ENCODE data around the gene LRRC3B.

LRRC3B gene, protein sequence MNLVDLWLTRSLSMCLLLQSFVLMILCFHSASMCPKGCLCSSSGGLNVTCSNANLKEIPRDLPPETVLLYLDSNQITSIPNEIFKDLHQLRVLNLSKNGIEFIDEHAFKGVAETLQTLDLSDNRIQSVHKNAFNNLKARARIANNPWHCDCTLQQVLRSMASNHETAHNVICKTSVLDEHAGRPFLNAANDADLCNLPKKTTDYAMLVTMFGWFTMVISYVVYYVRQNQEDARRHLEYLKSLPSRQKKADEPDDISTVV

DNA sequence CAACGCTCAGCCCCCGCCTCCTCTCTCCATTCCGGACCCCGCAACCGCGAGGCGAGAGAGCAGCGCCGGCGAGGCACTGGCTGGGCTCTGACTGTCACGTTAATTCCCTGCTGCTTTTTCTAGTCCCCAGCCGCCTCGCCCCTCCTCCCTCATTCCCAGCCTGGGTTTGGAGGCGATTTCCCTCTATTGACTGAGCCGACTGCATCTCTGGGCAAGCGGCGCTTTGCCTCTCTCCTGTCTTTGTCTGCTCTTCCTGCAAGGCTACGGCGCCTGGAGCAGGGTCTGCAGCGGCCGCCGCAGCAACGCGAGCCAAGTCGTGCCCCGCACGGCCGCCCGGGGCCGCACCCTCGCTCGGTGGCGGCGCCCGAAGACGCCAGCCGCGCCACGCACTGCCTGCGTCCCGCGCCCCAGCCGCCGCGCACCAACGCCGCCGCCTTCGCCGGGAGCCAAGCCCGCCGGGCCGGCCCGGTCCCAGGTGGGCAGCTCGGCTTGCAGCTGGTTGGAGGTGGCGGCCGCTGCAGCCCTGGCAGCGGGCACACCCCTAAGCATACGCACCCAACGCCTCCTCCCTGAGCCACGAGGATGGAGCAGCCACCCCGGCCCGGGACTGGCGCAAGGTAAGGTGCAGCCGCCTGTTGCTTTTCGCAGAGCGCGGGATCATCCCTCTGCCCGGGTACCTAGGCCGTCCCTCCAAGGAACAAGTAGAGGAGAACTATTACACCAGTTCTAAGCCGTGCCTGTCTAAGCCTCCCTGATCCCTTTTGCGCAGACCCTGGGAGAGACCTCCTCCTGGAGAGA lies at the start of gene LRRC3B:
Gene LRRC3B (plus strand): TSS at position 152 of the 798 bp plus-strand sequence. CDS start 86,901 bp downstream, outside the sequence.
- POLR2A ChIA-PET, result no interaction called here
- no peak for DNase-seq (ENCODE audit: extremely low spot score)
- TF ChIP-seq L3MBTL2 (conservative IDR thresholded peaks at IDR 0.05), result no peak
- TF ChIP-seq, protein P1, sequence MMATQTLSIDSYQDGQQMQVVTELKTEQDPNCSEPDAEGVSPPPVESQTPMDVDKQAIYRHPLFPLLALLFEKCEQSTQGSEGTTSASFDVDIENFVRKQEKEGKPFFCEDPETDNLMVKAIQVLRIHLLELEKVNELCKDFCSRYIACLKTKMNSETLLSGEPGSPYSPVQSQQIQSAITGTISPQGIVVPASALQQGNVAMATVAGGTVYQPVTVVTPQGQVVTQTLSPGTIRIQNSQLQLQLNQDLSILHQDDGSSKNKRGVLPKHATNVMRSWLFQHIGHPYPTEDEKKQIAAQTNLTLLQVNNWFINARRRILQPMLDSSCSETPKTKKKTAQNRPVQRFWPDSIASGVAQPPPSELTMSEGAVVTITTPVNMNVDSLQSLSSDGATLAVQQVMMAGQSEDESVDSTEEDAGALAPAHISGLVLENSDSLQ (IDR thresholded peaks at IDR 0.05), result no peak
- TF ChIP-seq FOXA1 (IDR thresholded peaks at IDR 0.05), result no peak
- TF ChIP-seq LEF1 (IDR thresholded peaks at IDR 0.05; ENCODE audit: borderline replicate concordance), result no peak
- TF ChIP-seq BHLHE40 (IDR thresholded peaks at IDR 0.05; ENCODE audit: borderline replicate concordance), result no peak
- CTCF ChIA-PET, result no interaction called here

DNA sequence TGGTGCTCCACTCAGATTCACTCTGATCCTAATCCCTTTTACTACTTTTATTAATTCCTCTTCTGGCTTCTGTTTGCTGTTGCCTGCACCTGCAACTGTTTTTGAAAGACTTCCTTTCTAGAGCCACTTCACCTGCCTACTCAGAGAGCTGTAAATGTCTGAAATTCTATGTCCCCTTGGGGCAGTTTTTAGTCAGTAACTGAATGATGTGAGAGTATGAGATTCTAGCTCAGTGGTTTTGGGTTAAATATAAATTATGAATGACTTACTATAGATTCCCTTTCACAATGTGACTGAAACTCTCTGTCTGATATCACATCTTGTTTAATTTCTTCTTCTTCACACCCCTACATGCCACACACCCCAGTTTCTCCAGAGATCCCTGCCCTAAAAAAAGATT lies 47.8 kb upstream of the LRRC3B start:
- POLR2A ChIA-PET, result no interaction called here

DNA sequence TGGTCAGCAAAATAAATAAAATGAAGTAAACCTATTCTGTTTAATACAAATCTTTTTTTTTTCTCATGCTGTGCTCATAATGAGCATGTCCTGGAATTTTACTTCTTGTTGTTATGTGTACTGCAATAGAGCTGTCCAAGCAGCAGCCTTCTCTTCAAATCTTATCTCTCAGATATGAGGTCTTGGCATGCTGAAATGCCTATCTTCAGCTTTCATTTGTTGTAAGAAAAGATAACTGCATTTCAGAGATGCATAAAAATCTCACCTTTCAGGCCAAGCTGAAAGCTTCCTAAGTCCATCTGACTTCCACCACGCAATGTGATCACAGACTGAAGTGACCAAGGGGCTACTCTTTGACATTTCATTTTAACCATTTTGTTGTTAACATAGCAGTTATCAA lies 43.5 kb upstream of the LRRC3B start:
- TF ChIP-seq BHLHE40 (IDR thresholded peaks at IDR 0.05; ENCODE audit: borderline replicate concordance) (no peak), ZNF384 (IDR thresholded peaks at IDR 0.05) (no peak), SUZ12 (IDR thresholded peaks at IDR 0.05) (no peak), FOXK2 (IDR thresholded peaks at IDR 0.05) (no peak), CTBP1 (IDR thresholded peaks at IDR 0.05; ENCODE audit: borderline replicate concordance) (no peak), FOXA1 (IDR thresholded peaks at IDR 0.05) (no peak)
- no peak for DNase-seq (ENCODE audit: extremely low spot score)
- CTCF ChIA-PET, result interaction anchor here (0.7 kb wide), 1 partner anchor 821 kb away, joined by 7 read pairs; no protein-coding TSS in a partner anchor
- POLR2A ChIA-PET, result no interaction called here

More for the DNA sequence above, 47.8 kb upstream of the LRRC3B start:
- TF ChIP-seq FOXK2 (IDR thresholded peaks at IDR 0.05) (no peak), HDGF (IDR thresholded peaks at IDR 0.05; ENCODE audit: borderline replicate concordance) (no peak), TARDBP (IDR thresholded peaks at IDR 0.05) (no peak), SP1 (IDR thresholded peaks at IDR 0.05) (no peak)
- DNase-seq (ENCODE audit: extremely low spot score), result no peak
- CTCF ChIA-PET, result no interaction called here

DNA sequence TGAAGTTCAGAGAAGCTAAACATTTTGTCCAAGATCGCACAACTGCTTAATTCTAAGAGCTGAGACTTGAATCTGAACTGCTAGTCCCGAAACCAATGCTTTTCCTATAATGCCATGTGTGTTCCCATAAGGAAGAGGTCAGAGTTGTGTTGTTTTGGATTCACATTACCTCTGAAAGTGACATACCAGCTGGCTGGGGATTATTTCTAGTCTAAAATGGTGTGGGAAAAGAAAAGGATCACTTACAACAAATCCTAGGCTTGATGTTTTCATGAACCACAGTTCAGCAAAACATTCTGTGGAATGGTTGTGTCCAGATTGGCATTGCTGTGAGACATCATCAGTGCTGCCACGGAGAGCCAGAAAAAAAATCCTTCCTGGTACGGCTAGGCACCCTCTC lies 35.0 kb upstream of the LRRC3B start:
- CTCF ChIA-PET, result no interaction called here
- POLR2A ChIA-PET, result no interaction called here
- TF ChIP-seq ZNF384 (IDR thresholded peaks at IDR 0.05) (no peak), FOXK2 (IDR thresholded peaks at IDR 0.05) (no peak), FOXM1 (IDR thresholded peaks at IDR 0.05; ENCODE audit: borderline replicate concordance) (no peak), L3MBTL2 (conservative IDR thresholded peaks at IDR 0.05) (no peak), LEF1 (IDR thresholded peaks at IDR 0.05; ENCODE audit: borderline replicate concordance) (no peak), SP1 (IDR thresholded peaks at IDR 0.05) (no peak), FOXA1 (IDR thresholded peaks at IDR 0.05) (no peak), ELF4 (IDR thresholded peaks at IDR 0.05) (no peak), NFRKB (IDR thresholded peaks at IDR 0.05) (no peak), TARDBP (IDR thresholded peaks at IDR 0.05) (no peak), CTBP1 (IDR thresholded peaks at IDR 0.05; ENCODE audit: borderline replicate concordance) (no peak)
- TF ChIP-seq, protein P1 (IDR thresholded peaks at IDR 0.05), result no peak
- DNase-seq (ENCODE audit: extremely low spot score), result no peak

DNA sequence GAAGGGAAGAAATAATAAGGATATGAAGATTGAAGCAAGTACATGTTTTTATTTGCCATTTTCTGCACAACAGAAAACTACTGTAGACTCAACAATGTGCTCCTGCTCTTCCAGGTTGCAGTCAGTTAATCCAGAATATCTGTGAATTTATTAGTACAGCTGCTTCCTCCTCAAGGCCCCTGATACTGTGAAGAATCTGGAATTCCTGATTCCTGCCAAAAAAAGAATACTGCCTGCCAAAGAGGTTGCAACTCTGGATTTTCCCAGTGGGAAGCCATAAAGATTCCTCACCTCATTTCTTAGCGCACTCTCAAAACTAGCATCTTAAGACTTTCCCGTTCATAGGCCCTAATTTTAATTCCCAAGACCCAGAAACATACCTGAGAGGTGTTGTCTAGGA lies 33.6 kb upstream of the LRRC3B start:
- no peak for DNase-seq (ENCODE audit: extremely low spot score)
- TF ChIP-seq CTBP1 (IDR thresholded peaks at IDR 0.05; ENCODE audit: borderline replicate concordance), result no peak
- TF ChIP-seq SUZ12 (IDR thresholded peaks at IDR 0.05), result no peak
- no peak for TF ChIP-seq BHLHE40 (IDR thresholded peaks at IDR 0.05; ENCODE audit: borderline replicate concordance)
- no peak for TF ChIP-seq L3MBTL2 (conservative IDR thresholded peaks at IDR 0.05)
- TF ChIP-seq, protein P1 (IDR thresholded peaks at IDR 0.05), result no peak
- no peak for TF ChIP-seq LEF1 (IDR thresholded peaks at IDR 0.05; ENCODE audit: borderline replicate concordance)
- ChIA-PET CTCF (no interaction called here), POLR2A (no interaction called here)

DNA sequence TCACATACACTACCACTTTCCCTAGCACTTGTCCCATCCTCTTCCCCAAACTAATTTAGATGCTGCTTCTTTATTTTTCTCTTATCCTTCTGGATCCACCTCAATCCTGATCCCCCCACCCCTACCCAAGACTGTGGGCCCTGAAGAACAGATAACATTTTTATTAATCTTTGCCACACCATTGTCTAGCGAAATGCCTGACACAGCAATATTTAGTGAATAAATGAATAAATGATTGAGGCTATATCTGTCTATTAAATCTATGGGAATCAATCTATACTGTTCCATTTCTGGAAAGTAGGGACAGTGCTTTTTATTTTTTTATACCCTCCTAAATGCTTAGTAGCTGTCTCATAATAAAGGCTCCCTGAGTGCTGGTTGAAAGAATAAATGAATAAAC lies 32.9 kb upstream of the LRRC3B start:
- no peak for DNase-seq (ENCODE audit: extremely low spot score)
- POLR2A ChIA-PET, result no interaction called here
- TF ChIP-seq FOXA1 (IDR thresholded peaks at IDR 0.05) (no peak), L3MBTL2 (conservative IDR thresholded peaks at IDR 0.05) (no peak), SP1 (IDR thresholded peaks at IDR 0.05) (no peak), HDGF (IDR thresholded peaks at IDR 0.05; ENCODE audit: borderline replicate concordance) (no peak), CTBP1 (IDR thresholded peaks at IDR 0.05; ENCODE audit: borderline replicate concordance) (no peak), NFRKB (IDR thresholded peaks at IDR 0.05) (no peak), ZNF384 (IDR thresholded peaks at IDR 0.05) (no peak), TARDBP (IDR thresholded peaks at IDR 0.05) (no peak), BHLHE40 (IDR thresholded peaks at IDR 0.05; ENCODE audit: borderline replicate concordance) (no peak)
- TF ChIP-seq, protein P1 (IDR thresholded peaks at IDR 0.05), result no peak
- CTCF ChIA-PET, result no interaction called here

Measured in HEK293T (cell line).